ENCODE data around the gene CFAP54. TPM values are rescaled to one million over a fixed set of nuclear protein-coding genes. Genes with fewer than 3 reads are reported as not detected.
"Not testable (repeated sequence)": the region's sequence is repeated elsewhere in the genome, so short reads cannot be mapped to it uniquely, and the experiment has no call there.

CFAP54 gene
- total and polyA plus RNA-seq, 12 donors: 0.08 to 1.00 (median 0.33) TPM; not detected in 2

GRCh38 chr12:96669786-96670185, 180.4 kb downstream of the CFAP54 start:
- no peaks in the 10 kb centered on the region for H3K9me3 ChIP-seq (replicated peaks in 1 of 3)
- WGBS, 4 donors: 68 to 82% (median 74%) methylated on average over 4 of the region's 4 CpGs
- intact Hi-C loops (cut with DNase I): no loop called here
- H3K27me3 ChIP-seq: no peaks in the 10 kb centered on the region
- DNase-seq: no peak
- H3K27ac ChIP-seq: no peak overlapping the region
- no peaks in the 10 kb centered on the region for H3K4me1 ChIP-seq (replicated peaks in 1 of 2)
- no peak overlapping the region for H3K4me3 ChIP-seq
- TF ChIP-seq, protein P1, sequence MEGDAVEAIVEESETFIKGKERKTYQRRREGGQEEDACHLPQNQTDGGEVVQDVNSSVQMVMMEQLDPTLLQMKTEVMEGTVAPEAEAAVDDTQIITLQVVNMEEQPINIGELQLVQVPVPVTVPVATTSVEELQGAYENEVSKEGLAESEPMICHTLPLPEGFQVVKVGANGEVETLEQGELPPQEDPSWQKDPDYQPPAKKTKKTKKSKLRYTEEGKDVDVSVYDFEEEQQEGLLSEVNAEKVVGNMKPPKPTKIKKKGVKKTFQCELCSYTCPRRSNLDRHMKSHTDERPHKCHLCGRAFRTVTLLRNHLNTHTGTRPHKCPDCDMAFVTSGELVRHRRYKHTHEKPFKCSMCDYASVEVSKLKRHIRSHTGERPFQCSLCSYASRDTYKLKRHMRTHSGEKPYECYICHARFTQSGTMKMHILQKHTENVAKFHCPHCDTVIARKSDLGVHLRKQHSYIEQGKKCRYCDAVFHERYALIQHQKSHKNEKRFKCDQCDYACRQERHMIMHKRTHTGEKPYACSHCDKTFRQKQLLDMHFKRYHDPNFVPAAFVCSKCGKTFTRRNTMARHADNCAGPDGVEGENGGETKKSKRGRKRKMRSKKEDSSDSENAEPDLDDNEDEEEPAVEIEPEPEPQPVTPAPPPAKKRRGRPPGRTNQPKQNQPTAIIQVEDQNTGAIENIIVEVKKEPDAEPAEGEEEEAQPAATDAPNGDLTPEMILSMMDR (IDR thresholded peaks at IDR 0.05): no peak
- TF ChIP-seq POLR2A (IDR thresholded peaks at IDR 0.05): no peak
- no peaks in the 10 kb centered on the region for H3K36me3 ChIP-seq (replicated peaks in 1 of 2)

- TF ChIP-seq POLR2A (IDR thresholded peaks at IDR 0.05): no peak
- TF ChIP-seq, protein P1 (IDR thresholded peaks at IDR 0.05): no peak
- intact Hi-C loops (cut with DNase I): no loop called here
- no peak overlapping the region for H3K27ac ChIP-seq
- no peak overlapping the region for H3K4me3 ChIP-seq
- no peak for DNase-seq
- WGBS, 4 donors: 52 to 77% (median 54%) methylated on average over 3 of the region's 3 CpGs
- H3K27me3 ChIP-seq: no peaks in the 10 kb centered on the region
- no peaks in the 10 kb centered on the region for H3K36me3 ChIP-seq (replicated peaks in 1 of 2)
- H3K4me1 ChIP-seq (replicated peaks in 1 of 2): no peaks in the 10 kb centered on the region
- H3K9me3 ChIP-seq (replicated peaks in 1 of 3): no peaks in the 10 kb centered on the region
These were observed 181.0 kb downstream of the CFAP54 start for GRCh38 chr12:96670334-96670899.

GRCh38 chr12:96675519-96675918, 186.1 kb downstream of the CFAP54 start:
- H3K4me3 ChIP-seq; H3K27ac ChIP-seq; H3K4me1 ChIP-seq (replicated peaks in 1 of 2); H3K27me3 ChIP-seq; DNase-seq; H3K36me3 ChIP-seq (replicated peaks in 1 of 2); intact Hi-C loops (cut with DNase I); H3K9me3 ChIP-seq (replicated peaks in 1 of 3): not testable (repeated sequence)
- 76 to 89% (median 84%) methylated on average over 2 to 3 of the region's 3 CpGs for WGBS, 4 donors

DNA sequence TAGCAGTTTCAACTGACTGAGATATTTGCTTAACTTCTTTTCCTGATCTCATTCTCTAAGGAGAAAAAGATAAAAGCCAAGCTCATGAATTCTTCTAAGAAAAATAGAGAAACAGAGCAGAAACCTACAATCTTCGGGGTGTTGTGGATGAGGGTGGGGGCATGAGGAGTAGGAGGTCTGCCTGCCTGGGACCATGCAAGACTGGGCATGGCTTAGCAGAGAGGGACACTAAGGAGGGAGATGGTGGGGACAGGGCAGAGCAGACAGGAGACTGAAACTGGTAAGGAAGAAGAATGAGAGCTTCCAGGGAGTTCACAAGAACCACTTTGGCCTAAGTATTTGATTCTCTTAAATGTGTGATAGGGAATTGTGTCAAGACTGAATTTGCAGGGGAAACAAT, 188.0 kb downstream of the CFAP54 start:
- Histone ChIP-seq H3K4me1 (replicated peaks in 1 of 2) (no peaks in the 10 kb centered on the region), H3K27ac (no peak overlapping the region), H3K27me3 (no peaks in the 10 kb centered on the region), H3K4me3 (no peak overlapping the region), H3K36me3 (replicated peaks in 1 of 2) (no peaks in the 10 kb centered on the region), H3K9me3 (replicated peaks in 1 of 3) (no peaks in the 10 kb centered on the region)
- intact Hi-C loops (cut with DNase I): no loop called here
- TF ChIP-seq, protein P1 (IDR thresholded peaks at IDR 0.05): no peak
- no peak for TF ChIP-seq POLR2A (IDR thresholded peaks at IDR 0.05)
- 48 to 80% (median 55%) methylated on average over 1 of the region's 1 CpG for WGBS, 4 donors
- no peak for DNase-seq

DNA sequence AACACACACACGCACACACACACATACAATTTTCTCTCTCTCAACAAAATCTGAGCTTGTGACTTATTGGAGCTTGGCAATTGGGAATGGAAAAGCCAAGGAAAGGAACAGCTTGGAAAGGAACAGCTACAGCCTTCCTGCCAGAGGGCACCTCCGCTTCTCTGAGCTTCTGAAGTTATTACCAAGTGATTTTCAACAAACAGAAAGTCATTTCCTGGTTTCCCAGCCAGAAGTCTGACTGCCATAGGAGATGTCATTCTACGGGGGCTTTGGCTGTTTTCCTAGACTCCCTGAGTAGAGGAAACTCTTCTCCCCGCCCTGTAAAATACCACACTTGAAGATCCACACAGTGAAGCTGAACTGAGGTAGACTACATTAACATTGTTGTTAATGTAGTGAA, 198.3 kb downstream of the CFAP54 start:
- intact Hi-C loops (cut with DNase I): no loop called here
- 54 to 57% (median 54%) methylated on average over 4 of the region's 4 CpGs for WGBS, 4 donors

More for the DNA sequence above, 198.3 kb downstream of the CFAP54 start:
- Histone ChIP-seq H3K4me3 (no peak overlapping the region), H3K36me3 (replicated peaks in 1 of 2) (no peaks in the 10 kb centered on the region), H3K27me3 (no peaks in the 10 kb centered on the region), H3K4me1 (replicated peaks in 1 of 2) (no peaks in the 10 kb centered on the region), H3K9me3 (replicated peaks in 1 of 3) (no peaks in the 10 kb centered on the region), H3K27ac (no peak overlapping the region)
- TF ChIP-seq, protein P1 (IDR thresholded peaks at IDR 0.05): no peak
- no peak for TF ChIP-seq POLR2A (IDR thresholded peaks at IDR 0.05)
- DNase-seq: peak in 1 of 7 donors; percentile 9
